ENCODE data around the gene ROBO1.
"Not testable (repeated sequence)": the region's sequence is repeated elsewhere in the genome, so short reads cannot be mapped to it uniquely, and the experiment has no call there.

Gene ROBO1

DNA sequence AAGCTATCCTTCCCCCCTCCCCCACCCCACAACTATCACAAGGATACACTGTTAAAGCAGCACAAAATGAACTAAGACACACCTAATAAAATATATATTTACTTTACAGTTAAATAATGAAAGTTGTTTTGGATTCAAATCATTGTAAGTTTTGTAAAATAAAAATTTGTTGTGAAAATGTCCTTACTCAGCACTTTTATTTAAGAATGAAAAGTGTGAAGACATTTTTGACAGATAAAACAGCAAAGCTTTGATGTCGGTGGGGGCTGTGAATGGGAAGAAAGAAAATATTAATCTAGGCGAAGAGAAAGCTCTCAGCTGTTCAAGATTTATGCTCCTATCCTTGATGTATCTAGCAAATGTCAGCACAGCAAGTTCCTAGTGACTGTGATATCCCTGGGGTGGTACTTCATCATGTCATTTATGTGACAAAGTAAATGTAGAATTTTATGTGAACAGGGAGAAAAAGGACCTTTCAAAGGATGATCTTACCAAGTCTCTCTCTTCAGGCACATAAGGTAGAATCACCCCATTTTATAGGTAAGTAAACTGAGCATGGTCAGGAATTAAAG, 216.4 kb downstream of the ROBO1 start:
- DNase-seq (no peak), ATAC-seq (no peak)

GRCh38 chr3:79543218-79543982, 224.4 kb downstream of the ROBO1 start:
- ATAC-seq (no peak), DNase-seq (no peak)

- ATAC-seq (no peak), DNase-seq (no peak)
These were observed 233.1 kb downstream of the ROBO1 start for GRCh38 chr3:79534727-79535126.

DNA sequence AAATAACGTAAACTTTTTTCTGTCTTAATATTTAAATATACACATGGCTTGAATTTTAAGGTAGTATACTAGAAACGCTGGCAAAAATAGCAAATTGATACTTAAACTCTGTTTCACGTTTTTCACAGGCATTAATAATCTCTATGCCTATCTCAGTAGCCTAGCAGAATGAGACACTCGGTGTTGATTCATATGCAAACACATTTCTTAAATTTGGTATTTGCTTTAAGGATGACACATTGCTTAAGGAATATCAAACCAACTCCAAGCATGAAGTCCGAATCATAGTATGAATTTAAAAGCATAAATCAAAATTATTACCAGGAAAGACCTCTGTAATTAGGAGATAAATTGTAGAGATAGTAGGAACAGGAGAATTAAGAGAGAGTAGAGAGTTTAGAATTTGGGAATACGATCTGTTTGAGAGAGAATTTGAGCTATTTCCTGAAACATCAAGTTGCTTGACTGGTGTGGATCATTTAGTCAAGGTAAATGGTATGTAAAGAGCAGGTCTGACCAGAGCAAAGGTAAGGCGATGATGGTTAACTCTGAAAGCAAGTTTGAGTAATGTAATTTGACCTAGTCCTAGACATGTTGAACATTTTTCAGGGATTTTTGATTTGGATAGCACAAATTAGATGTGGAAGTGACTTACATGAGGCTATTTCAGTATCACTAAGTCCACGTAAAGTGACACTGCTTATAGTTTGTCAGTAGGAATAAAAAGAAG, 236.1 kb downstream of the ROBO1 start:
- ATAC-seq (no peak), DNase-seq (no peak)

- no peak for DNase-seq
These were observed 246.5 kb downstream of the ROBO1 start for GRCh38 chr3:79521221-79521848.

DNA sequence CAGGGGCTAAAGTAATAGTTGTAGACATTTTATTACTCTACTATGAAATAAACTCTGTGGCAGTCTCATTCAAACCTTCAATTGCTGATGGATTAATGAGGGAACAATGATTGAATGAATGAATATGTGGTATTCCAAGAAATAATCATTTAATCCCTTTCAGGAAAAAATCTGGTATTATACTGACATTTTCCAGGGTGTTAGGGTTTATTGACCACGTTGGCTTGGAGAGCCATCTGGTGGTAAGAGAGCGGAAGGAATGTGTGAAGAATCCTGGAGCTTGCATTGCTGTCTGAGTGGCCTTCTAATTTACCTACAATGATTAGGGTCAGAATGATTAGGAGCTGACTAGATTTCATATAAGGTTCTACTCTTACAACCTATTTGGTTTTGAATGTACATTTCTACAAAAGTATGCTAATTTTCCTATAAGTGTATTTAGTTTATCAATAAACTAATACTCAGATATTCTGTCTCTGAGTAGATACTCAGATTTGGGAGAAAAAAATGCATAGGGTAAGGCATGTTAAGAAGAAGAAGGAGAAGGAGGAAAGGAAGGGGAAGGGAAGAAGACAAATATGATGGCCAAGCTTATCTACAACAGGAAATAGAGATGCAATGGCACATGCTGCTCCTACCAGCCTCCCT, 249.9 kb downstream of the ROBO1 start:
- no peak for ATAC-seq
- DNase-seq, result no peak

More at GRCh38 chr3:79521221-79521848, 246.5 kb downstream of the ROBO1 start:
- ATAC-seq, result no peak

- DNase-seq (no peak), ATAC-seq (no peak)
These were observed 251.0 kb downstream of the ROBO1 start for GRCh38 chr3:79516795-79517194.

- DNase-seq, result no peak
These were observed 252.7 kb downstream of the ROBO1 start for GRCh38 chr3:79515072-79515471.

GRCh38 chr3:79514069-79514468, 253.7 kb downstream of the ROBO1 start:
- DNase-seq (no peak), ATAC-seq (no peak)

More at GRCh38 chr3:79515072-79515471, 252.7 kb downstream of the ROBO1 start:
- no peak for ATAC-seq

GRCh38 chr3:79506751-79507150, 261.0 kb downstream of the ROBO1 start:
- DNase-seq, result no peak
- ATAC-seq, result no peak

DNA sequence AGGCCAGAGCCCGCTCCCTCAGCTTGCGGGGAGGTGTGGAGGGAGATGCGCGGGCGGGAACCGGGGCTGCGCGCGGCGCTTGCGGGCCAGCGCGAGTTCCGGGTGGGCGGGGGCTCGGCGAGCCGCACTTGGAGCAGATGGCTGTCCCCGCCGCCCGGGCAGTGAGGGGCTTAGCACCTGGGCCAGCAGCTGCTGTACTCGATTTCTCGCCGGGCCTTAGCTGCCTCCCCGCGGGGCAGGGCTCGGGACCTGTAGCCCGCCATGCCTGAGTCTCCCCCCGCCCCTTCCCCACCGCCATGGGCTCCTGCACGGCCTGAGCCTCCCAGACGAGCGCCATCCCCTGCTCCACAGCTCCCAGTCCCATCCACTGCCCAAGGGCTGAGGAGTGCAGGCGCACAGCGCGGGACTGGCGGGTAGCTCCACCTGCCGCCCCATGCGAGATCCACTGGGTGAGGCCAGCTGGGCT, 265.5 kb downstream of the ROBO1 start:
- not testable (repeated sequence) for DNase-seq, ATAC-seq

DNA sequence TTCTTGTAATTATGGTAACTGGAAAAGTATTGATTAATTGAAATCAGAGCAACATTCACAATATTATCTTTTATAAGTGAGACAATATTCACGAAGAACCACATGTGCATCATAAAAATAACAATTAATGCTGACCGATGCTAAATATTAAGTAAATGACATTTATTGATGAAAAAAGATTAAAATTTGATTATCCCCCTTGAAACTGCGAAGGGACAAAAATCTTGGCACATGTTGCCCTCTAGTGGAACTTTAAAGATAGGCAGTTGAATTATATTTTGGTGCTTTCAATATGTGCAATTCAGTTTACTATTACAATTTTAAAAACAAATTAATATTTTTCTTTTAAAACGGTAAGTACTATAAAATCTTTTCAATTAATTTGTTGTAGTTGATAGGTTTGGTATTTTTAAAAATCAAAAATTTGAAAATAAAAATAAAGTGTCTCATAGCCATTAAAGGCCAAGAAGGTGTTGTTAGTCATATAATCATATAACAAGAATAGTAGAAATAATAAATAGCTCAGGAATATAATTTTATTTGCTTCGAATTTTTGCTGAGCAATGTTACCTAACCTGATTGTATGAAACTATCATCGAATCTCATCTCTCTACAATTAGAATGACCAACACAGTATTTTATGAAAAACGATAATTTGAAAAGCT, 270.2 kb downstream of the ROBO1 start:
- DNase-seq (no peak), ATAC-seq (no peak)

GRCh38 chr3:79491029-79491641, 276.7 kb downstream of the ROBO1 start:
- DNase-seq, result no peak
- ATAC-seq, result no peak

DNA sequence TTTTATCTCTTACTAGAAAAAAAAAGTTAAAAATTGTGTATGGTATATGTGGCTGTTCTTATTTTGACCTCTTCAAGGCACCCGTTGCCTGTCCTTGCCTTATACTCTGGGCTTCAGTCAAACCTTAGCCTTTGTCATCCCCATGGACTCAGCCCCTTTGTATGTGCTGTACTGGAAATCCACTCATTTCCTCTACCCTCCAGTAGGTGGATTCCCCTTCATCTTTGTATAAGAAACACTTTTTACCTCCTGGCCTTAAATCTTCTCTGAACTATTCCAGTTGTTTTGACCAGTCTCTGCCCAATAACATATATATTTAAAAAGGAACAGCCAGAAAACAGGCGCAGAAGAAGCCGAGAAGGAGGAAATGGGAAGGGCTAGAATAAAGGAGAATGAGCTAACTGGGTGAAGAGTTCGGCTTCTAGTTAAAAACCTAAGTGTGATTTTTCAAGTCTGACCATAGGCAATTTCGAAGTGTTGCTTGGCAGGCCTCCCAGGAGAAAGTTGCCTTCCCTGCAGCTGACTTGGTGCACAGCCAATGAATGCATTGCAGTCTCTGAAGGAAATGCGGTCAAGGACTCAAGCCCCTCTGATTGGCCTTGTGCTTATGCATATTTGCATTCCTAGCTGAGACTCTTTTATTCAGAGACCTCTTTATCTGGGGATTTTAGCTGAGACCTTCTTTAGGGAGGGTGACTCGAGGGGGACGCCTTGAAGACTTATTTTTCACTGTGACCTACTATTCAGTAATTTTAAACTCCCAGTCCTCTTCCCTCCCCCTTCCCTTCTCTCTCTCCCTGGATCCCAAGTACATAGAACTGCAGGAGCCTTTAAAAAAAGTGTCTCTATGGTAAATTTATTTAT, 277.4 kb downstream of the ROBO1 start:
- DNase-seq, result no peak
- ATAC-seq, result no peak

DNA sequence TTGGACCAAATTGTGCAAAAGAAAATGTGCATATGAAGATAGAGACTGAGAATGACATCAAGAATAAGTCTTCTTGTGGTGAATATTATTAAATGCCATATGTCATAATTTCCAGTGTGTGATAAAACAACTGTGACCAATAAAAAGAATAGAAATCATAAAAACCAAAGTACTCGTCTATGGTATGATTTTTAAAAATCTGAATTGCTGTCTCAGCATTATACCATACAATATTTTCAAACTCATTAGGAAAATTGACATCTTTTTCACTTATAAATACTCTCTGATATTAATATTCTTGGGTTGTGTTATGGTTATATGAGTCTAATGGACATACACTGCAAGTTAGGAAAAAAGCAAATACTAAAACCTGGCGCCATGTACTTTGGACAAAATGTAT, 279.4 kb downstream of the ROBO1 start:
- ATAC-seq (no peak), DNase-seq (no peak)

- no peak for DNase-seq
- no peak for ATAC-seq
These were observed 287.1 kb downstream of the ROBO1 start for GRCh38 chr3:79480746-79481145.

- ATAC-seq (no peak), DNase-seq (no peak)
These were observed 289.2 kb downstream of the ROBO1 start for GRCh38 chr3:79478620-79479019.

DNA sequence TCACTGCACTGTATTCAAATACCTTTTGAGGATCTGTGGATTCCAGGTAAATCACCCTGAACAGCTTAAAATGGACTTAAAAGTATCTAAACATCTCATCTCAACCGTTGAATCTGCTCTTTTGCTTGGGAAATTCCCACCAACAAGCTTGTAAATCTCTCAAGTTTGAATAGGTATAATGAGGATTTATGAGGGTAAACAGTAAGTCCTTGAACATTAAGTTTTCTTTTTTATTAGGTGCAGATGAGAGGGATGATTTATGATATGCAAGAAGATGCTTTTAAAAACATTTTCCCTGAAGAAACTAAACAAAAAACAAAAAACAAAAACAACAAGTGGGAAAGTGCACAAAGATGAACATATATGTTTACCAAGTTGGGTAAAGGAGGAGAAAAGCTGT, 290.6 kb downstream of the ROBO1 start:
- ATAC-seq (no peak), DNase-seq (no peak)

- DNase-seq (no peak), ATAC-seq (no peak)
These were observed 293.8 kb downstream of the ROBO1 start for GRCh38 chr3:79473993-79474392.

DNA sequence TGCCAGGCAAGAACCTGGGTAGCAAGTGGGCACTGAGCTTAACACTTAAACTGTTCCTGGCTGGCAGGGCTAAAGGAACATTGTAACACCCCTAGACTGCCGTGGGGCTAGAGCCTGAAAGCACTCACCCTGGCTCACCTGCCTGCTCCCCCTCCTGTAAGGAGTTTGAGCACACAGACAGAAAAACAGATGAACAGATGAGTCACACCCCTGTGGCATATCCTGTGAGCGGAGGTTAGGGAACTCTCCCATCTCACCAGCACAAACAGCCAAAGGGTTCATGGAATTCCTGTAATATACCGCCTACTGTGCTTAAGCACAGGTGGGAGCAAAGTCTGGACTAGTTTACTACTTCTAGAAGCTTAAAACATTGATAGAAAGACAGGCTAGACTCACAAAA, 300.1 kb downstream of the ROBO1 start:
- ATAC-seq (no peak), DNase-seq (no peak)

Data from stimulated activated naive CD8-positive, alpha-beta T cell treated with anti-CD3 and anti-CD28 coated beads, Interleukin-15, Interleukin-2, amounts not matched to agents 100 U/mL and 50 U/mL, for 24 hours (primary cell).